Measurements from ENCODE around the gene SSH2.

- TF ChIP-seq SP2 (tag by site-specific recombination; IDR thresholded peaks at IDR 0.05) (no peak), CTCF (tag by site-specific recombination; IDR thresholded peaks at IDR 0.05) (no peak), SCRT1 (tag by site-specific recombination; IDR thresholded peaks at IDR 0.05; ENCODE audit: borderline replicate concordance) (no peak), ZNF626 (tag by site-specific recombination; IDR thresholded peaks at IDR 0.05) (no peak), MZF1 (tag by site-specific recombination; IDR thresholded peaks at IDR 0.05; ENCODE audit: borderline replicate concordance) (no peak), ZNF561 (tag by site-specific recombination; IDR thresholded peaks at IDR 0.05; ENCODE audit: borderline replicate concordance) (no peak), ZNF391 (tag by site-specific recombination; IDR thresholded peaks at IDR 0.05; ENCODE audit: borderline replicate concordance, low read depth) (no peak), ZNF324 (tag by site-specific recombination; IDR thresholded peaks at IDR 0.05) (no peak), ZNF214 (tag by site-specific recombination; IDR thresholded peaks at IDR 0.05; ENCODE audit: borderline replicate concordance) (no peak), ZNF274 (IDR thresholded peaks at IDR 0.05; ENCODE audit: low read length) (no peak), ZNF274 (tag by site-specific recombination; IDR thresholded peaks at IDR 0.05; ENCODE audit: borderline replicate concordance) (no peak), KLF9 (tag by site-specific recombination; IDR thresholded peaks at IDR 0.05; ENCODE audit: low read depth) (no peak)
- TF ChIP-seq, protein P1, sequence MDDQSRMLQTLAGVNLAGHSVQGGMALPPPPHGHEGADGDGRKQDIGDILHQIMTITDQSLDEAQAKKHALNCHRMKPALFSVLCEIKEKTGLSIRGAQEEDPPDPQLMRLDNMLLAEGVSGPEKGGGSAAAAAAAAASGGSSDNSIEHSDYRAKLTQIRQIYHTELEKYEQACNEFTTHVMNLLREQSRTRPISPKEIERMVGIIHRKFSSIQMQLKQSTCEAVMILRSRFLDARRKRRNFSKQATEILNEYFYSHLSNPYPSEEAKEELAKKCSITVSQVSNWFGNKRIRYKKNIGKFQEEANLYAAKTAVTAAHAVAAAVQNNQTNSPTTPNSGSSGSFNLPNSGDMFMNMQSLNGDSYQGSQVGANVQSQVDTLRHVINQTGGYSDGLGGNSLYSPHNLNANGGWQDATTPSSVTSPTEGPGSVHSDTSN (CRISPR knock-in tag; IDR thresholded peaks at IDR 0.05): no peak
- TF ChIP-seq, protein P2, sequence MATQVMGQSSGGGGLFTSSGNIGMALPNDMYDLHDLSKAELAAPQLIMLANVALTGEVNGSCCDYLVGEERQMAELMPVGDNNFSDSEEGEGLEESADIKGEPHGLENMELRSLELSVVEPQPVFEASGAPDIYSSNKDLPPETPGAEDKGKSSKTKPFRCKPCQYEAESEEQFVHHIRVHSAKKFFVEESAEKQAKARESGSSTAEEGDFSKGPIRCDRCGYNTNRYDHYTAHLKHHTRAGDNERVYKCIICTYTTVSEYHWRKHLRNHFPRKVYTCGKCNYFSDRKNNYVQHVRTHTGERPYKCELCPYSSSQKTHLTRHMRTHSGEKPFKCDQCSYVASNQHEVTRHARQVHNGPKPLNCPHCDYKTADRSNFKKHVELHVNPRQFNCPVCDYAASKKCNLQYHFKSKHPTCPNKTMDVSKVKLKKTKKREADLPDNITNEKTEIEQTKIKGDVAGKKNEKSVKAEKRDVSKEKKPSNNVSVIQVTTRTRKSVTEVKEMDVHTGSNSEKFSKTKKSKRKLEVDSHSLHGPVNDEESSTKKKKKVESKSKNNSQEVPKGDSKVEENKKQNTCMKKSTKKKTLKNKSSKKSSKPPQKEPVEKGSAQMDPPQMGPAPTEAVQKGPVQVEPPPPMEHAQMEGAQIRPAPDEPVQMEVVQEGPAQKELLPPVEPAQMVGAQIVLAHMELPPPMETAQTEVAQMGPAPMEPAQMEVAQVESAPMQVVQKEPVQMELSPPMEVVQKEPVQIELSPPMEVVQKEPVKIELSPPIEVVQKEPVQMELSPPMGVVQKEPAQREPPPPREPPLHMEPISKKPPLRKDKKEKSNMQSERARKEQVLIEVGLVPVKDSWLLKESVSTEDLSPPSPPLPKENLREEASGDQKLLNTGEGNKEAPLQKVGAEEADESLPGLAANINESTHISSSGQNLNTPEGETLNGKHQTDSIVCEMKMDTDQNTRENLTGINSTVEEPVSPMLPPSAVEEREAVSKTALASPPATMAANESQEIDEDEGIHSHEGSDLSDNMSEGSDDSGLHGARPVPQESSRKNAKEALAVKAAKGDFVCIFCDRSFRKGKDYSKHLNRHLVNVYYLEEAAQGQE (tag by site-specific recombination; IDR thresholded peaks at IDR 0.05): no peak
These were observed 196.9 kb downstream of the SSH2 start for GRCh38 chr17:29733166-29733565.

Data from HEK293 (cell line).